HG03521 (cell line): Measurements from ENCODE around the gene TRIM31.

ENCODE experiments used
- ATAC-seq: cut with Tn5 transposase; IDR thresholded peaks from one replicate; pipeline ENCODE4 v1.9.1; 2021; ENCODE audit warnings: mild to moderate bottlenecking, moderate library complexity; ENCODE audit not compliant: unreplicated experiment

The TRIM31 gene

DNA sequence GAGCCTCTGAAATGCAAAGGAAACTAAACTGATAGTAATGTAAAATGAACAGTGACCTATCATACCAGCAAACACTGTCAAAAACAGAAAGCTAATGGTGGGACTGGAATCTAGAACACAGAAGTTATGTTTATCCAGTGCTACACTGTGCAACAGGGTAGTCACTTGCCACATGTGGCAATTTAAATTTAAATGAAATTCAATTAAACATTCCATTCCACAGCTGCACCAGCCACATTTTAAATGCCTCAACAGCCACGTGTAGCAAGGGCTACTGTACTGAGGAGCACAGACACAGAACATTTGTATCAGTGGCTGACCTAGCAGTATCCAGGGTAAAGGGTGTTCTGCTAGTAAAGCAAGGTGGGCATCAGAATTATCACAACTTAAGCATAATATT lies 57.4 kb downstream of the TRIM31 start:
- ATAC-seq: no peak

DNA sequence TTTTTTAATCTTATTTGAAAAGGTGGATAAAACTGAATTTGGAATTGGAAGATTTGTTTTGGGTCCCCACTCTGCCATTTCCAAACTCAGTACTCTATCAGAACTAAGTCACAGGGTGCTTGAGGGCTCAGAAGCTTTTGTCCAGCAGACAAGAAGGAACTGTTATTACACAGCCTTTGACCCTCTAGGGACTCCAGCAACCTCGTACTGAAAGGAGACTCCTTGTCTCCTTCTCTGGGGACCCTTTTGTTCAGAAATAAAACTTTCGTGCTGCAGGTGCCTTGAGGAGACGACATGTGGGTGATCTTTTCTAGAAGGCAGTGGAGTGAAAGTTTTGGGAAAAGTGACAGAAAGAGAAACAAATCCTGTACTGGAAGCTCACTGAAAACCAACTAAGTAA lies 59.2 kb downstream of the TRIM31 start:
- ATAC-seq: no peak
